ENCODE measurements around the gene HYDIN. TPM values are rescaled to one million over a fixed set of nuclear protein-coding genes. Genes with fewer than 3 reads are reported as not detected.

Gene HYDIN
- total and polyA plus RNA-seq, 9 of the 15 experiments (the other 6 are each of a cell fraction or from before 2014, with no cell fraction given) = 0.08 to 0.43 (median 0.14) TPM; not detected in 1

DNA sequence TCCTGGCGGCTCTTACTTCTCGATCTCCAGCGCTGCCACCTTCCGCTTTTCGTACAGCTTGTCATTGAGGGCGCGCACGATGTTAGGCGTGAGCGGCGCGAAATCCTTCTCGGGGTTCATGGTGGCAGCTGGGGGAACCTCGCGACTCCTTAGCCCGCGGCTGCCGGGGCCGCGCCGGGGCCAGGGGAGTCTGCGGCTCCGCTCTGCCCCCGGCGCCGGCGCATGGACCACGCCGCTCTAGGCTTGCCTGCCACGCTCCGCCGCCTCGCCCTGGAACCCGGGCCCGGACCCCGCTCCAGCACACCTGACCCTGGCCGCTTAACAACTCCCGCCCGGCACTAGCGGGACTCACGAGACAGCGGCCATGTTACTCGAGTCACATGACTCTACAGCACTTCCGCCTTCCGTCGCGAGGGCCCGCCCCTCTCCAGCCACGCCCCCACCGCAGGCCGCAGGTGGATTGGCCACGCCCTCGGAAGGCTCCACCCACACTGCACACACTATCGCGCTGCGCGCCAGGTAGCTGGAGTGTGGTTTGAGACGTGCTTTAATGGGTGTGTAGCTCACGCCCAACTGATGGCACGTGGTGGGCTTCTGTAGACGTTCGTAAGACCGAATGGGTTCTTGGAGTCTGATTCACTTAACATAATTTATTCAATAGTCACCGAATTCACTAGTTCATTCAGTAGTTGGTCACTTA, 429.6 kb downstream of the HYDIN start, which contains the start of gene VAC14:
VAC14 (minus strand) TSS at position 378 of the 700 bp plus-strand sequence; CDS start at position 120, 258 bp downstream.
- Histone ChIP-seq H3K4me2 (ENCODE audit: insufficient read depth, low read length) (peak within 1 kb of the TSS; percentile 86), H3K9me3 (replicated peaks; ENCODE audit: control insufficient read depth, insufficient read depth, low read depth, low read length) (no peaks in the 10 kb centered on the region; the same call in 1 of the 2 replicates), H4K20me1 (replicated peaks; ENCODE audit: control insufficient read depth, insufficient read depth, low read length) (no peaks in the 10 kb centered on the region; the same call in 1 of the 2 replicates), H3K79me2 (ENCODE audit: control insufficient read depth, insufficient read depth, low read length) (peaks cover 39% of the 10 kb centered on the region), H3K27ac (ENCODE audit: extremely low read depth, low read depth, low read length) (peak within 1 kb of the TSS; percentile 68), H3K27me3 (ENCODE audit: control insufficient read depth in 2 of 2, insufficient read depth in 2 of 2, low read length in 2 of 2) (no peaks in the 10 kb centered on the region), H3K9ac (ENCODE audit: insufficient read depth in 1 of 2, low read depth in 2 of 2, low read length in 2 of 2) (peak within 1 kb of the TSS; percentile 85 to 99), H3K4me3 (peak within 1 kb of the TSS; percentile 91), H3K9me1 (ENCODE audit: control insufficient read depth, insufficient read depth, low read length) (peaks cover 2% of the 10 kb centered on the region), H3K36me3 (ENCODE audit: control insufficient read depth, insufficient read depth, low read length) (peaks cover 17% of the 10 kb centered on the region; the same call in 2 of the 3 replicates), H3K4me1 (replicated peaks in 1 of 2; ENCODE audit: control insufficient read depth in 2 of 2, insufficient read depth in 2 of 2, low read length in 2 of 2) (peaks cover 6 to 13% of the 10 kb centered on the region in 2 experiments; a peak in 4 of 5 replicates), H2AFZ (ENCODE audit: low read depth, low read length) (peak within 1 kb of the TSS; percentile 97)
- DNase-seq (ENCODE audit: extremely low read depth in 1 of 4, low spot score in 3 of 4) (peak; percentile 96 to 98 (median 98)), ATAC-seq (peak; percentile 99), FAIRE-seq (peak; percentile 97)
- POLR2A ChIA-PET = interaction anchor here (0.6 to 1.4 kb wide), 2 partner anchors 9 to 33 kb away, joined by 3 to 4 read pairs; no protein-coding TSS in a partner anchor
- BruUV-seq (replicated peaks) = no TSS peak
- in situ Hi-C loops (cut with MboI) (no loop called here), intact Hi-C loops (cut with micrococcal nuclease) (no loop called here)
- WGBS (ENCODE audit: insufficient coverage, low coverage, missing lambda C conversion rate) = under 1% methylated on average over 64 of the region's 64 CpGs
- CTCF ChIA-PET (ENCODE audit: low intra/inter-chr PET ratio) = interaction anchor here (0.6 kb wide), 1 partner anchor 488 kb away, joined by 3 read pairs; the partner anchor contains the start of gene CMTR2
- no peak for TF ChIP-seq DACH1 (IDR thresholded peaks at IDR 0.05; ENCODE audit: partially characterized antibody)
- TF ChIP-seq, protein P1, sequence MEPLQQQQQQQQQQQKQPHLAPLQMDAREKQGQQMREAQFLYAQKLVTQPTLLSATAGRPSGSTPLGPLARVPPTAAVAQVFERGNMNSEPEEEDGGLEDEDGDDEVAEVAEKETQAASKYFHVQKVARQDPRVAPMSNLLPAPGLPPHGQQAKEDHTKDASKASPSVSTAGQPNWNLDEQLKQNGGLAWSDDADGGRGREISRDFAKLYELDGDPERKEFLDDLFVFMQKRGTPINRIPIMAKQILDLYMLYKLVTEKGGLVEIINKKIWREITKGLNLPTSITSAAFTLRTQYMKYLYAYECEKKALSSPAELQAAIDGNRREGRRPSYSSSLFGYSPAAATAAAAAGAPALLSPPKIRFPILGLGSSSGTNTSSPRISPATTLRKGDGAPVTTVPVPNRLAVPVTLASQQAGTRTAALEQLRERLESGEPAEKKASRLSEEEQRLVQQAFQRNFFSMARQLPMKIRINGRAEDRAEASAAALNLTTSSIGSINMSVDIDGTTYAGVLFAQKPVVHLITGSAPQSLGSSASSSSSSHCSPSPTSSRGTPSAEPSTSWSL (CRISPR knock-in tag; IDR thresholded peaks at IDR 0.05; ENCODE audit: borderline replicate concordance) = no peak
- TF ChIP-seq, protein P2, sequence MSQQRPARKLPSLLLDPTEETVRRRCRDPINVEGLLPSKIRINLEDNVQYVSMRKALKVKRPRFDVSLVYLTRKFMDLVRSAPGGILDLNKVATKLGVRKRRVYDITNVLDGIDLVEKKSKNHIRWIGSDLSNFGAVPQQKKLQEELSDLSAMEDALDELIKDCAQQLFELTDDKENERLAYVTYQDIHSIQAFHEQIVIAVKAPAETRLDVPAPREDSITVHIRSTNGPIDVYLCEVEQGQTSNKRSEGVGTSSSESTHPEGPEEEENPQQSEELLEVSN (IDR thresholded peaks at IDR 0.05; ENCODE audit: borderline replicate concordance in 1 of 2, extremely low read depth in 1 of 2, insufficient read depth in 1 of 2, insufficient read length in 1 of 2, low read depth in 1 of 2, low read length in 1 of 2, poor library complexity in 1 of 2, severe bottlenecking in 1 of 2) = peak; percentile 80 to 87
- TF ChIP-seq RNF2 (IDR thresholded peaks at IDR 0.05) = no peak; the same call in 1 of the 2 replicates
- no peak for TF ChIP-seq MYNN (IDR thresholded peaks at IDR 0.05)
- TF ChIP-seq MYNN (CRISPR knock-in tag; IDR thresholded peaks at IDR 0.05) = no peak
- TF ChIP-seq ETV1 (tag; conservative IDR thresholded peaks at IDR 0.05; ENCODE audit: low read depth) = no peak
- no peak for TF ChIP-seq KAT8 (IDR thresholded peaks at IDR 0.05; ENCODE audit: low read depth)
- TF ChIP-seq, protein P3, sequence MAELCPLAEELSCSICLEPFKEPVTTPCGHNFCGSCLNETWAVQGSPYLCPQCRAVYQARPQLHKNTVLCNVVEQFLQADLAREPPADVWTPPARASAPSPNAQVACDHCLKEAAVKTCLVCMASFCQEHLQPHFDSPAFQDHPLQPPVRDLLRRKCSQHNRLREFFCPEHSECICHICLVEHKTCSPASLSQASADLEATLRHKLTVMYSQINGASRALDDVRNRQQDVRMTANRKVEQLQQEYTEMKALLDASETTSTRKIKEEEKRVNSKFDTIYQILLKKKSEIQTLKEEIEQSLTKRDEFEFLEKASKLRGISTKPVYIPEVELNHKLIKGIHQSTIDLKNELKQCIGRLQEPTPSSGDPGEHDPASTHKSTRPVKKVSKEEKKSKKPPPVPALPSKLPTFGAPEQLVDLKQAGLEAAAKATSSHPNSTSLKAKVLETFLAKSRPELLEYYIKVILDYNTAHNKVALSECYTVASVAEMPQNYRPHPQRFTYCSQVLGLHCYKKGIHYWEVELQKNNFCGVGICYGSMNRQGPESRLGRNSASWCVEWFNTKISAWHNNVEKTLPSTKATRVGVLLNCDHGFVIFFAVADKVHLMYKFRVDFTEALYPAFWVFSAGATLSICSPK (IDR thresholded peaks at IDR 0.05; ENCODE audit: borderline replicate concordance) = no peak
- TF ChIP-seq MEF2D (tag; conservative IDR thresholded peaks at IDR 0.05; ENCODE audit: low read depth) = no peak
- TF ChIP-seq KDM4B (IDR thresholded peaks at IDR 0.05; ENCODE audit: borderline replicate concordance in 2 of 2, low read depth in 1 of 2) = peak in 1 of 2 experiments; percentile 42; a peak in 1 of 4 replicates
- no peak for TF ChIP-seq KAT2B (IDR thresholded peaks at IDR 0.05; ENCODE audit: low read depth, low read length)
